ENCODE measurements around the gene DCBLD2. TPM values are rescaled to one million over a fixed set of nuclear protein-coding genes. Genes with fewer than 3 reads are reported as not detected.
A peak's percentile ranks its signal among the peaks of the same experiment; 100 is the strongest.

Gene DCBLD2
- total RNA-seq, 1 experiment from 2014 or later = 48.0 TPM

GRCh38 chr3:98823791-98824190 lies 77.7 kb downstream of the DCBLD2 start:
- peak overlapping the region in 1 of 3 experiments; percentile 2; a peak in 1 of 7 replicates for H3K27ac Mint-ChIP-seq

More at GRCh38 chr3:98823791-98824190, 77.7 kb downstream of the DCBLD2 start:
- no peaks in the 10 kb centered on the region for H3K9me3 ChIP-seq (ENCODE audit: control insufficient read depth, low read depth, low read length)
- TF ChIP-seq, protein P1, sequence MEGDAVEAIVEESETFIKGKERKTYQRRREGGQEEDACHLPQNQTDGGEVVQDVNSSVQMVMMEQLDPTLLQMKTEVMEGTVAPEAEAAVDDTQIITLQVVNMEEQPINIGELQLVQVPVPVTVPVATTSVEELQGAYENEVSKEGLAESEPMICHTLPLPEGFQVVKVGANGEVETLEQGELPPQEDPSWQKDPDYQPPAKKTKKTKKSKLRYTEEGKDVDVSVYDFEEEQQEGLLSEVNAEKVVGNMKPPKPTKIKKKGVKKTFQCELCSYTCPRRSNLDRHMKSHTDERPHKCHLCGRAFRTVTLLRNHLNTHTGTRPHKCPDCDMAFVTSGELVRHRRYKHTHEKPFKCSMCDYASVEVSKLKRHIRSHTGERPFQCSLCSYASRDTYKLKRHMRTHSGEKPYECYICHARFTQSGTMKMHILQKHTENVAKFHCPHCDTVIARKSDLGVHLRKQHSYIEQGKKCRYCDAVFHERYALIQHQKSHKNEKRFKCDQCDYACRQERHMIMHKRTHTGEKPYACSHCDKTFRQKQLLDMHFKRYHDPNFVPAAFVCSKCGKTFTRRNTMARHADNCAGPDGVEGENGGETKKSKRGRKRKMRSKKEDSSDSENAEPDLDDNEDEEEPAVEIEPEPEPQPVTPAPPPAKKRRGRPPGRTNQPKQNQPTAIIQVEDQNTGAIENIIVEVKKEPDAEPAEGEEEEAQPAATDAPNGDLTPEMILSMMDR (conservative IDR thresholded peaks at IDR 0.05) = no peak
- H3K4me1 ChIP-seq (ENCODE audit: insufficient read depth, low read length) = no peaks in the 10 kb centered on the region; the same call in 1 of the 2 replicates
- no peaks in the 10 kb centered on the region for H3K79me2 ChIP-seq (ENCODE audit: insufficient read depth, low read length)
- no peak overlapping the region for H2BK5ac ChIP-seq (ENCODE audit: insufficient read length, low read length)
- H3K27me3 ChIP-seq (ENCODE audit: insufficient read depth, low read length) = no peaks in the 10 kb centered on the region
- no CpG with 5 or more reads among the region's 4 CpGs for WGBS (ENCODE audit: extremely low coverage, insufficient read length, low lambda C conversion rate)
- no peak overlapping the region for H3K18ac ChIP-seq (ENCODE audit: insufficient read length, low read depth, low read length)
- H3K14ac ChIP-seq (ENCODE audit: insufficient read depth, low read length) = no peak overlapping the region
- H3K4me3 Mint-ChIP-seq = no peak overlapping the region
- no peak overlapping the region for H2AFZ ChIP-seq (ENCODE audit: low read length)
- no peak overlapping the region for H3T11ph ChIP-seq (ENCODE audit: low read length)
- H2BK12ac ChIP-seq (ENCODE audit: insufficient read length, low read depth, low read length) = no peak overlapping the region
- H3K36me3 Mint-ChIP-seq (ENCODE audit: insufficient read depth in 1 of 3, low read depth in 3 of 3) = peaks cover 7 to 22% (median 15%) of the 10 kb centered on the region in 3 experiments; a peak in 5 of 7 replicates
- no peak overlapping the region for H4K5ac ChIP-seq (ENCODE audit: insufficient read length, low read depth, low read length)
- H3K4me1 Mint-ChIP-seq = no peaks in the 10 kb centered on the region
- no peaks in the 10 kb centered on the region for H4K20me1 ChIP-seq (ENCODE audit: control insufficient read depth, insufficient read depth, insufficient read length)
- DNase-seq = no peak
- no peak overlapping the region for H3K9ac ChIP-seq (ENCODE audit: extremely low read depth, insufficient read length, low read length)
- H2BK20ac ChIP-seq (ENCODE audit: low read depth, low read length, poor library complexity, severe bottlenecking) = no peak overlapping the region
- H3K79me1 ChIP-seq (ENCODE audit: insufficient read depth, low read depth, low read length, poor library complexity, severe bottlenecking) = no peaks in the 10 kb centered on the region
- H2AK5ac ChIP-seq (ENCODE audit: insufficient read length, low read length) = no peak overlapping the region
- no peak overlapping the region for H3K27ac ChIP-seq (ENCODE audit: insufficient read length, low read depth, low read length)
- no peaks in the 10 kb centered on the region for H3K9me3 Mint-ChIP-seq
- H2BK15ac ChIP-seq (ENCODE audit: low read depth, low read length) = no peak overlapping the region
- H3K4me2 ChIP-seq (ENCODE audit: insufficient read depth, insufficient read length, low read length) = no peak overlapping the region
- H3K4ac ChIP-seq (ENCODE audit: low read depth, low read length) = no peak overlapping the region
- H4K91ac ChIP-seq (ENCODE audit: insufficient read length, low read depth, low read length) = no peak overlapping the region
- no peak overlapping the region for H4K8ac ChIP-seq (replicated peaks; ENCODE audit: insufficient read length, low read depth, low read length)
- H3K56ac ChIP-seq (ENCODE audit: insufficient read length, low read depth, low read length) = no peak overlapping the region
- H3K27me3 Mint-ChIP-seq (ENCODE audit: low read depth) = no peaks in the 10 kb centered on the region
- no peak overlapping the region for H3K23ac ChIP-seq (ENCODE audit: insufficient read length, low read depth, low read length)
- no peaks in the 10 kb centered on the region for H3K23me2 ChIP-seq (ENCODE audit: insufficient read length, low read depth, low read length, poor library complexity, severe bottlenecking)
- H2BK120ac ChIP-seq (ENCODE audit: low read depth, low read length, poor library complexity, severe bottlenecking) = no peak overlapping the region
